Right atrium auricular region (tissue), 2 donors: ENCODE measurements around the gene LYZL4. TPM values are rescaled to one million over a fixed set of nuclear protein-coding genes. Genes with fewer than 3 reads are reported as not detected.

Experiments
- DNase-seq: peaks from one replicate; pipeline ENCODE4 v3.0.0-alpha.2; 2019; ENCODE audit warnings: low spot score
- H3K27ac ChIP-seq, 2 donors: fragments of 200-600 bp; sonication (generic); 1 replicate in 1 of 2; 2 replicates in 1 of 2; pipeline ENCODE4 v1.5.1; 2016 to 2019
- H3K27me3 ChIP-seq, 2 donors: fragments of 200-600 bp; sonication (generic); one replicate each; pipeline versions ENCODE4 v1.5.1 to v1.6.0; 2017 to 2019
- H3K36me3 ChIP-seq: fragments of 200-600 bp; sonication (generic); one replicate; pipeline ENCODE4 v1.5.1; 2016
- H3K4me1 ChIP-seq, 2 donors: fragments of 200-600 bp; sonication (generic); one replicate each; pipeline versions ENCODE4 v1.5.1 to v1.6.0; 2017 to 2019
- H3K4me3 ChIP-seq, 2 donors: fragments of 200-600 bp; sonication (generic); 1 replicate in 1 of 2; 2 replicates in 1 of 2; pipeline ENCODE4 v1.5.1; 2017 to 2019; ENCODE audit warnings: mild to moderate bottlenecking in 1 of 2, moderate library complexity in 1 of 2
- H3K9me3 ChIP-seq, 2 donors: fragments of 200-600 bp; sonication (generic); one replicate each; pipeline ENCODE4 v1.5.1; 2019
- total RNA-seq, 2 donors: library from RNA; depleted of rRNA; stranded (reverse); fragments of >200 nt; gene quantifications; one replicate each; pipeline ENCODE4 v1.1.0, GENCODE V29; 2016
- TF ChIP-seq, protein P1 (sequence below), 2 donors: fragments of 200-600 bp; sonication (generic); IDR thresholded peaks; one replicate each; pipeline ENCODE4 v1.5.1; 2019; ENCODE audit warnings: antibody characterized with exemption in 2 of 2

The LYZL4 gene
- total RNA-seq, 2 donors from 2014 or later: not detected

DNA sequence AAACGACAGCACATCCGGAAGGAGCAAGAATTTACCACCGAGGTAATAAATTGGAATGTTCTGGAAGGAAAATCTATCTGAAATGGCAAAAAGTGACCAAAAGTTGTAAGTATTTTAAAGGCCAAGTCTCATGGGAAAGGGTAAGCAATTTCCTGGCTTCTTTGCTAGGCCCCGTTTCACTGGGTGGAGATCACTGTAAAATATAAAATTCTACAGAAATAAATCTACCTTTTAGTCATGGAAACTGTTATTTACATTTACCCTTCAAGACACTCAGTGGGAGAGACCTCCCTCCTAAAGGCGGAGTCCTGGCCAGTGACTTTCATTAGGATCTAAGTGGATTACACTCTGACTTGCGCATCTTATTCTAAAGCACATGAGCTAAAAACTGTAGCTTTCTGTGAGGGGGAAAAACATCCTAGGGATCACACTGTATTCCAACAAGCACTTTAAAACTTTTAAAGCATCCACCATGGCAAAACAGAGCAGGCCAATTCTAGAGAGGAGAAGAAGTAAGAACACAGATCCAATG lies 28.8 kb downstream of the LYZL4 start:
- Histone ChIP-seq H3K36me3 (no peaks in the 10 kb centered on the region), H3K4me3 (no peak overlapping the region), H3K27me3 (no peaks in the 10 kb centered on the region), H3K4me1 (no peaks in the 10 kb centered on the region), H3K27ac (no peak overlapping the region), H3K9me3 (no peaks in the 10 kb centered on the region)
- TF ChIP-seq, protein P1, sequence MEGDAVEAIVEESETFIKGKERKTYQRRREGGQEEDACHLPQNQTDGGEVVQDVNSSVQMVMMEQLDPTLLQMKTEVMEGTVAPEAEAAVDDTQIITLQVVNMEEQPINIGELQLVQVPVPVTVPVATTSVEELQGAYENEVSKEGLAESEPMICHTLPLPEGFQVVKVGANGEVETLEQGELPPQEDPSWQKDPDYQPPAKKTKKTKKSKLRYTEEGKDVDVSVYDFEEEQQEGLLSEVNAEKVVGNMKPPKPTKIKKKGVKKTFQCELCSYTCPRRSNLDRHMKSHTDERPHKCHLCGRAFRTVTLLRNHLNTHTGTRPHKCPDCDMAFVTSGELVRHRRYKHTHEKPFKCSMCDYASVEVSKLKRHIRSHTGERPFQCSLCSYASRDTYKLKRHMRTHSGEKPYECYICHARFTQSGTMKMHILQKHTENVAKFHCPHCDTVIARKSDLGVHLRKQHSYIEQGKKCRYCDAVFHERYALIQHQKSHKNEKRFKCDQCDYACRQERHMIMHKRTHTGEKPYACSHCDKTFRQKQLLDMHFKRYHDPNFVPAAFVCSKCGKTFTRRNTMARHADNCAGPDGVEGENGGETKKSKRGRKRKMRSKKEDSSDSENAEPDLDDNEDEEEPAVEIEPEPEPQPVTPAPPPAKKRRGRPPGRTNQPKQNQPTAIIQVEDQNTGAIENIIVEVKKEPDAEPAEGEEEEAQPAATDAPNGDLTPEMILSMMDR (IDR thresholded peaks at IDR 0.05): no peak
- DNase-seq: no peak

DNA sequence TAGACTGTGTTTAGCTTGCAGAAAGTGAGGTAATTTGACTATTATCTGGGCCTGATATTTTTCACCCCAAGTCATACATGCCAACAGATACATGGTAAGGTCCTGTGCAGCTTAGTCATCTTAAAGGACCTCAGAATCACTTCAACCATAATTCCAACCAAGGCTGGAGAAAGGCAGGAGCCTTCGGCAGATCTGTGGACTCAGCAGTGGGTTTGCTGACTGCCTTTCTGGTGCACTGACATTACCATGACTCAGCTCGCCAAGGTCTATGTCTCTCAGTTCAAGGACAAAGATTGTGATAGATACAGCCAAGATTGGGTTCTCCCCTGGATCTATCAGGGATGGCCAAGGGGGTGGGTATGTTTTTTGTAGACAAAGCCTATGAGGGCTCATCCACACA lies 32.7 kb downstream of the LYZL4 start:
- Histone ChIP-seq H3K36me3 (no peaks in the 10 kb centered on the region), H3K4me1 (no peaks in the 10 kb centered on the region), H3K27me3 (no peaks in the 10 kb centered on the region), H3K9me3 (no peaks in the 10 kb centered on the region), H3K4me3 (no peak overlapping the region), H3K27ac (no peak overlapping the region)
- TF ChIP-seq, protein P1 (IDR thresholded peaks at IDR 0.05): no peak
- no peak for DNase-seq

DNA sequence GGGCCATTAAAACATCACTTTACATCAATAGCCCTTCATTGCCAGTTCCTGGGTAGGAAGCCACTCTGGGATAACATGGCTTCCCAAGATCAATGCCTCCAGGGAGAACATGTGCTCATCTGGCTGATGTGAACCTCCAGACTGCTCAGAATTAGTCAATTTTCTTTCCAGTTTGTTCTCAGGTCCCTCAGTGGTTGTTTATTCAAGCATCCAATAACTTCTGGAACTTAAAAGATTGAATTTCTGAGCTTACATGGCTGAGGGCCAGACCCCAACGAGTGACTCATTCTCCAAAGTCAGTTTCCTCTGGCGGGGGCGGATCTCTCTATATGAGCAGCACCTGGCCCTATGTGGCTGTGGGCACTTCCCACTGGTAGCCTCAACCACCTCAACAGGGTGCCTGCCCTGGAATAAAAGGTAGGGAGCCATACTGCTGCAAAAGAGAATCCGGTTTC lies 34.0 kb downstream of the LYZL4 start:
- H3K4me3 ChIP-seq: no peak overlapping the region
- TF ChIP-seq, protein P1 (IDR thresholded peaks at IDR 0.05): no peak
- no peak for DNase-seq

DNA sequence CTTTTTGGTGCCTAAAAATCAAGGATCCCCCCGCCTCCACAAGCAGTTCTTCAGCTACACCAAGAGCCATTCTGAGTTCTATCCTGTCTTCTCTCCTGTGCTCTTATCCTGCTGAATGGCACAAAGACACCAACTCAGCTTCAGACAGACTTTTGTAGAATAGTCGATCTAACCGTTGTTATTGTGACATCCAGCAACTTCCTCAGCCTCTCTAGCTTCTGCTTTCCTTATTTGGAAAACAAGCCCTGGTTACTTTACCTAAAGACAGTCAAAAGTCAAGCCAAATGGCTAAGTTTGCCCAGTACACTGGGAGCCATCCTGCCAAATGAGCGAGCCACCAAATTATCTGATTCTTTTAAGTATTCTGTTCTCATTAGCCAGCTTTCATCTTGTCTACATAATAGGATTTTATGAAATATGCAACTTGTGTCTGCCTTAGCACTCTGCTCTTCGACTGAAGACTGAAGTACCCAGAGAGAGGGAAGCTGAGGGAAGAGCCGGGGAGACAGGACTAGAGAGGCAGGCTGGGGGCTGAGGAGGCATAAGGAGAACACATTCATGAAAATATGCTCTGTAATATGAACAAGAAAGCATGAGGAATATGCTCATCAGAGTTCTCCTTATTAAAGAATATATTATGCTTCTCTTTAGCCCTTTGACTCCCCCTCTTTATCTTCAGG lies 35.1 kb downstream of the LYZL4 start:
- TF ChIP-seq, protein P1 (IDR thresholded peaks at IDR 0.05): no peak
- Histone ChIP-seq H3K9me3 (no peaks in the 10 kb centered on the region), H3K4me1 (no peaks in the 10 kb centered on the region), H3K36me3 (no peaks in the 10 kb centered on the region), H3K27me3 (no peaks in the 10 kb centered on the region), H3K27ac (no peak overlapping the region), H3K4me3 (no peak overlapping the region)
- no peak for DNase-seq

More for the DNA sequence above, 34.0 kb downstream of the LYZL4 start:
- Histone ChIP-seq H3K4me1 (no peaks in the 10 kb centered on the region), H3K27ac (no peak overlapping the region), H3K36me3 (no peaks in the 10 kb centered on the region), H3K27me3 (no peaks in the 10 kb centered on the region), H3K9me3 (no peaks in the 10 kb centered on the region)

DNA sequence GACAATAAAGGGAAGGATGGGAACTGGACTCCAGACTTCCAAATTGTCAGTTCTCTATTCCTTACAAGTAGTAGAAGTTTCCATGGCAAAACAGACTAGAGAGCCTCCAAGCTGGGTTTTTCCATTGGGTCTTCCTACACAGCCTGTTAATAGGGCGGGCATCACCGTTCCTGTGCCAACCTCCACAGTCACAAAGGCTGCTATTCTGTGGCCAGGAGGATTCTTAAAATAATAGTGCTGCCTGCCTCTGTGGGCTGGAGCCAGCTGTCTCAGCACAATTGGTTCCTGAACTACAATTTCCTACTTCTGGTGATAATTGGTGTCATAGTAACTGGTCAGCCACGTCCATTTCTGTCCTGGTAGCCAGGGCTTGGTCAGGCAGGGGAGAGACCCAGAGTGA lies 38.6 kb downstream of the LYZL4 start:
- no peak for DNase-seq
- Histone ChIP-seq H3K27ac (no peak overlapping the region), H3K4me3 (no peak overlapping the region), H3K9me3 (no peaks in the 10 kb centered on the region), H3K36me3 (no peaks in the 10 kb centered on the region), H3K4me1 (peaks cover 0 to 15% of the 10 kb centered on the region in 2 donors), H3K27me3 (no peaks in the 10 kb centered on the region)
- TF ChIP-seq, protein P1 (IDR thresholded peaks at IDR 0.05): no peak
